ENCODE data around the gene NCKAP5. TPM values are rescaled to one million over a fixed set of nuclear protein-coding genes. Genes with fewer than 3 reads are reported as not detected.

The NCKAP5 gene
- total and polyA plus RNA-seq, 9 of the 15 experiments (the other 6 are each of a cell fraction or from before 2014, with no cell fraction given), result not detected

GRCh38 chr2:133044556-133044955, 523.7 kb downstream of the NCKAP5 start (continued):
- no peak for TF ChIP-seq ZNF398 (CRISPR knock-in tag; IDR thresholded peaks at IDR 0.05)

- no TSS peak for BruUV-seq (replicated peaks)
- no peak for TF ChIP-seq ZNF780A (CRISPR knock-in tag; IDR thresholded peaks at IDR 0.05)
- no peak for TF ChIP-seq MAFG (tag; conservative IDR thresholded peaks at IDR 0.05)
- no peak for TF ChIP-seq DMBX1 (CRISPR knock-in tag; IDR thresholded peaks at IDR 0.05; ENCODE audit: borderline replicate concordance)
- no peak for TF ChIP-seq MTA1 (IDR thresholded peaks at IDR 0.05; ENCODE audit: borderline replicate concordance)
- TF ChIP-seq ZNF592 (IDR thresholded peaks at IDR 0.05), result no peak
- TF ChIP-seq ATF2 (CRISPR knock-in tag; IDR thresholded peaks at IDR 0.05), result no peak
- no peak for TF ChIP-seq SOX6 (IDR thresholded peaks at IDR 0.05)
- no peak for TF ChIP-seq NCOA6 (IDR thresholded peaks at IDR 0.05)
- no peaks in the 10 kb centered on the region for H4K20me1 ChIP-seq (replicated peaks; ENCODE audit: control insufficient read depth, insufficient read depth, low read length)
- no peaks in the 10 kb centered on the region for H3K27me3 ChIP-seq (ENCODE audit: control insufficient read depth in 2 of 2, insufficient read depth in 2 of 2, low read length in 2 of 2)
- POLR2A ChIA-PET, result no interaction called here
- CTCF ChIA-PET (ENCODE audit: low intra/inter-chr PET ratio), result no interaction called here
- no peak overlapping the region for H3K27ac ChIP-seq (ENCODE audit: extremely low read depth, low read depth, low read length)
- H3K9ac ChIP-seq (ENCODE audit: insufficient read depth in 1 of 2, low read depth in 2 of 2, low read length in 2 of 2), result no peak overlapping the region
- DNase-seq (ENCODE audit: extremely low read depth in 1 of 4, low spot score in 3 of 4) (no peak), FAIRE-seq (no peak), ATAC-seq (no peak)
- H3K36me3 ChIP-seq (ENCODE audit: control insufficient read depth, insufficient read depth, low read length), result no peaks in the 10 kb centered on the region
- H3K79me2 ChIP-seq (ENCODE audit: control insufficient read depth, insufficient read depth, low read length), result no peaks in the 10 kb centered on the region
- H3K9me3 ChIP-seq (replicated peaks; ENCODE audit: control insufficient read depth, insufficient read depth, low read depth, low read length), result no peaks in the 10 kb centered on the region
- intact Hi-C loops (cut with micrococcal nuclease) (no loop called here), in situ Hi-C loops (cut with MboI) (no loop called here)
- H3K4me3 ChIP-seq, result no peak overlapping the region
- WGBS (ENCODE audit: insufficient coverage, low coverage, missing lambda C conversion rate), result 0% methylated on average over 4 of the region's 4 CpGs
- no peak overlapping the region for H2AFZ ChIP-seq (ENCODE audit: low read depth, low read length)
- no peaks in the 10 kb centered on the region for H3K9me1 ChIP-seq (ENCODE audit: control insufficient read depth, insufficient read depth, low read length)
- no peaks in the 10 kb centered on the region for H3K4me1 ChIP-seq (replicated peaks in 1 of 2; ENCODE audit: control insufficient read depth in 2 of 2, insufficient read depth in 2 of 2, low read length in 2 of 2)
- no peak overlapping the region for H3K4me2 ChIP-seq (ENCODE audit: insufficient read depth, low read length)
These were observed 528.1 kb downstream of the NCKAP5 start for GRCh38 chr2:133040170-133040569.

Data from K562 (cell line).